Endodermal cell (in vitro differentiated cells): ENCODE measurements around the gene BEAN1. TPM values are rescaled to one million over a fixed set of nuclear protein-coding genes. Genes with fewer than 3 reads are reported as not detected.
A peak's percentile ranks its signal among the peaks of the same experiment; 100 is the strongest.

Experiments
- DNase-seq: peaks from one replicate; pipeline ENCODE4 v3.0.0-alpha.2; 2017
- H3K27ac ChIP-seq: 2 replicates; pipeline ENCODE4 v1.5.1; 2013; ENCODE audit warnings: mild to moderate bottlenecking, low read depth, low read length, moderate library complexity
- H3K27me3 ChIP-seq: 2 replicates; pipeline ENCODE4 v1.6.1; 2013; ENCODE audit warnings: mild to moderate bottlenecking, low read length, moderate library complexity; ENCODE audit not compliant: insufficient read depth, control insufficient read depth, poor library complexity, severe bottlenecking
- H3K36me3 ChIP-seq: 2 replicates; pipeline ENCODE4 v1.7.0; 2013; ENCODE audit warnings: mild to moderate bottlenecking, low read length, moderate library complexity; ENCODE audit not compliant: control insufficient read depth, insufficient read depth
- H3K4me1 ChIP-seq: one replicate; pipeline ENCODE4 v1.7.0; 2013; ENCODE audit warnings: low read length; ENCODE audit not compliant: control insufficient read depth, insufficient read depth
- H3K4me3 ChIP-seq: 2 replicates; pipeline ENCODE4 v1.5.1; 2013; ENCODE audit warnings: mild to moderate bottlenecking, low read length, moderate library complexity
- H3K9ac ChIP-seq: 2 replicates; pipeline ENCODE4 v1.6.1; 2013; ENCODE audit warnings: mild to moderate bottlenecking, low read length, moderate library complexity; ENCODE audit not compliant: poor library complexity, severe bottlenecking; ENCODE audit errors: extremely low read depth
- H3K9me3 ChIP-seq: 2 replicates; pipeline ENCODE4 v1.6.1; 2013; ENCODE audit warnings: mild to moderate bottlenecking, low read length, moderate library complexity; ENCODE audit not compliant: control insufficient read depth
- H3K27ac Mint-ChIP-seq: 2 replicates; pipeline ENCODE4 v1.8.0; 2020; ENCODE audit warnings: mixed read lengths
- H3K27me3 Mint-ChIP-seq: 2 replicates; pipeline ENCODE4 v1.8.0; 2021; ENCODE audit warnings: mild to moderate bottlenecking, mixed read lengths; ENCODE audit not compliant: insufficient read depth
- H3K36me3 Mint-ChIP-seq: 2 replicates; pipeline ENCODE4 v1.8.0; 2020; ENCODE audit warnings: low read depth, mixed read lengths
- H3K4me1 Mint-ChIP-seq: 2 replicates; pipeline ENCODE4 v1.8.0; 2020; ENCODE audit warnings: mixed read lengths
- H3K4me3 Mint-ChIP-seq: 2 replicates; pipeline ENCODE4 v1.8.0; 2020; ENCODE audit warnings: mild to moderate bottlenecking, moderate library complexity, mixed read lengths
- H3K9me3 Mint-ChIP-seq: 2 replicates; pipeline ENCODE4 v1.8.0; 2020; ENCODE audit warnings: mild to moderate bottlenecking, mixed read lengths
- WGBS, 2 experiments: methylation state at CpG; one replicate each; pipeline versions ENCODE4 v1.1.5 to v1.1.7; 2013; ENCODE audit warnings: missing lambda C conversion rate in 2 of 2, mixed read lengths in 1 of 2; ENCODE audit not compliant: insufficient coverage in 1 of 2, insufficient read length in 1 of 2; 5-methylcytosine and 5-hydroxymethylcytosine counted together
- total RNA-seq, 2 donors: library from RNA; stranded (reverse); fragmentation: NEBNext Ultra II Directional in 1 of 2; extraction: Animal tissue kit (Norgen Biotek cat#: 25700) in 1 of 2; gene quantifications; 2 replicates in 1 of 2; 3 replicates in 1 of 2; pipeline ENCODE4 v1.2.1, GENCODE V29; 2021
- TF ChIP-seq, protein P1 (sequence below): fragments of 200-600 bp; sonication (generic); conservative IDR thresholded peaks from 2 replicates; pipeline ENCODE4 v1.5.0; 2021; ENCODE audit warnings: antibody characterized with exemption, mild to moderate bottlenecking

Gene BEAN1
- total RNA-seq, 2 donors from 2014 or later, result 0.18 TPM; not detected in 1

DNA sequence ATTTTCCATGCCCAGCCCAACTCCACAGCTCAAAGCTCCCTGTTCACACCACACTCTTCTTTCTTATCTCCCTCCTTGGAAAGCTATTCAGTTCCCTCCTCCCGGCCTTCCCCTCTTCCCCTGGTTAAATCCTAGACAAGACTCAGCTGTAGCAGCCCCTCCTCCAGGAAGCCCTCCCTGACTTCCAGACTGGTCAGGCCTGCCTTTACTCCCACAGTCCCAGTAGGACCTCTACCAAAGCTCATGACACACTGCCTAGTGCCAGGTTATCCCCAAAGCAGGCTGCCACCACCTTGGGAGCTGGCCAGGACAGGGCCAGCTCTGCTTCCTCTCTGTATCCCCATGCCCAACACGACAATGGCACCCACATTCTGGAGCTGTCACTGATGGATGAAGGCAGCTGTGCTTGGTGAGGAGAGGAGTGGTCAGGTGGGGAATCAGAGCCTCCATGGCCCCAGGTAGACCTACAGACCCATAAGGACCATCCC lies 50.0 kb downstream of the BEAN1 start:
- Histone ChIP-seq H3K9me3 (no peaks in the 10 kb centered on the region), H3K27me3 (no peaks in the 10 kb centered on the region), H3K4me3 (no peak overlapping the region), H3K36me3 (no peaks in the 10 kb centered on the region), H3K9ac (no peak overlapping the region), H3K4me1 (peaks cover 2% of the 10 kb centered on the region), H3K27ac (no peak overlapping the region)
- peak; percentile 41 for DNase-seq
- 44 to 78% methylated on average over 1 to 2 of the region's 2 CpGs for WGBS, 2 experiments
- Mint-ChIP-seq H3K9me3 (no peaks in the 10 kb centered on the region), H3K4me3 (no peak overlapping the region), H3K36me3 (no peaks in the 10 kb centered on the region), H3K27me3 (peaks cover 8% of the 10 kb centered on the region), H3K27ac (no peak overlapping the region), H3K4me1 (peaks cover 6% of the 10 kb centered on the region)
- TF ChIP-seq, protein P1, sequence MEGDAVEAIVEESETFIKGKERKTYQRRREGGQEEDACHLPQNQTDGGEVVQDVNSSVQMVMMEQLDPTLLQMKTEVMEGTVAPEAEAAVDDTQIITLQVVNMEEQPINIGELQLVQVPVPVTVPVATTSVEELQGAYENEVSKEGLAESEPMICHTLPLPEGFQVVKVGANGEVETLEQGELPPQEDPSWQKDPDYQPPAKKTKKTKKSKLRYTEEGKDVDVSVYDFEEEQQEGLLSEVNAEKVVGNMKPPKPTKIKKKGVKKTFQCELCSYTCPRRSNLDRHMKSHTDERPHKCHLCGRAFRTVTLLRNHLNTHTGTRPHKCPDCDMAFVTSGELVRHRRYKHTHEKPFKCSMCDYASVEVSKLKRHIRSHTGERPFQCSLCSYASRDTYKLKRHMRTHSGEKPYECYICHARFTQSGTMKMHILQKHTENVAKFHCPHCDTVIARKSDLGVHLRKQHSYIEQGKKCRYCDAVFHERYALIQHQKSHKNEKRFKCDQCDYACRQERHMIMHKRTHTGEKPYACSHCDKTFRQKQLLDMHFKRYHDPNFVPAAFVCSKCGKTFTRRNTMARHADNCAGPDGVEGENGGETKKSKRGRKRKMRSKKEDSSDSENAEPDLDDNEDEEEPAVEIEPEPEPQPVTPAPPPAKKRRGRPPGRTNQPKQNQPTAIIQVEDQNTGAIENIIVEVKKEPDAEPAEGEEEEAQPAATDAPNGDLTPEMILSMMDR, result no peak

DNA sequence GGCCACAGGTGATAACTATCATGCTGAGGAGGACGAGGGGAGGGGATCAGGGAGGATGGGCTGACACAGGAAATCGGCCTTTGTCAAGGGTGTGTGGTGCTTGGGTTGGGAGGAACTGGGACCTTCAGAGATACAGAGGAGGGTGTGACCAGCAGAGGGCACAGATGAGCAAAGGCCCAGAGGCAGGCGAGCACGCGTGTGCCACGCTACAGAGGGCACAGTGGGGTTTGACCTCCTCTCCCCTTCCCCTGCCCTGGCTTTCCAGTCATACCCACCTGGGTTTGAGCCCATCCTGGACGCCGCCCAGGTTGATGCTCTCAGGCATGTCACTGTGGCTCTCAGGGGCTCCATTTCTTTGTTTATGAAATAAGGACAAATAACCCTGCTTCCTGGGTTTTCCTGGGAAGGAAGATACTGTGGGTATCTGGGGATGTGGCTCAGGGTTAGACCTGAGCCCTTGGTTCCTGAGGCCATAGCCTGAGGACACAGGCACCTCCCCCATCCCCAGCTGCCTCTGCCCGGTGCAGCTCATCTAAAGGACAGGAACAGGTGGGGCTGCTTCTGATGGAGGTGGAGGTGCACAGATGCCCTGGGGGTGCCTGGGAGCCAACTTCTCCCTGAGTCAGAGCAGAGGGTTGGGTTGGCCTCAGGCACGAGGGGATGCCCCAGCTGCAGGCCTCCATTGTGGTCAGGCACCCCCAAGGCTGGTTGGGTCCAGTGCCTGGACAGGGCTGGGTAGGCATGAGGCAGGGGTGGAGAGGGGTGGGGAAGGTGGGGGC lies 51.8 kb downstream of the BEAN1 start:
- H3K9ac ChIP-seq, result no peak overlapping the region
- H3K27ac ChIP-seq, result no peak overlapping the region
- no peaks in the 10 kb centered on the region for H3K36me3 Mint-ChIP-seq
- no peaks in the 10 kb centered on the region for H3K9me3 ChIP-seq
- no peak overlapping the region for H3K4me3 Mint-ChIP-seq
- H3K9me3 Mint-ChIP-seq, result no peaks in the 10 kb centered on the region
- H3K4me3 ChIP-seq, result no peak overlapping the region
- H3K27me3 Mint-ChIP-seq, result peaks cover 11% of the 10 kb centered on the region
- H3K36me3 ChIP-seq, result no peaks in the 10 kb centered on the region
- no peaks in the 10 kb centered on the region for H3K27me3 ChIP-seq
- H3K27ac Mint-ChIP-seq, result no peak overlapping the region
- H3K4me1 ChIP-seq, result peaks cover 2% of the 10 kb centered on the region
- TF ChIP-seq, protein P1, result peak; percentile 86
- H3K4me1 Mint-ChIP-seq, result peaks cover 8% of the 10 kb centered on the region
- peak; percentile 94 for DNase-seq
- WGBS, 2 experiments, result 54 to 59% methylated on average over 4 to 10 of the region's 10 CpGs

DNA sequence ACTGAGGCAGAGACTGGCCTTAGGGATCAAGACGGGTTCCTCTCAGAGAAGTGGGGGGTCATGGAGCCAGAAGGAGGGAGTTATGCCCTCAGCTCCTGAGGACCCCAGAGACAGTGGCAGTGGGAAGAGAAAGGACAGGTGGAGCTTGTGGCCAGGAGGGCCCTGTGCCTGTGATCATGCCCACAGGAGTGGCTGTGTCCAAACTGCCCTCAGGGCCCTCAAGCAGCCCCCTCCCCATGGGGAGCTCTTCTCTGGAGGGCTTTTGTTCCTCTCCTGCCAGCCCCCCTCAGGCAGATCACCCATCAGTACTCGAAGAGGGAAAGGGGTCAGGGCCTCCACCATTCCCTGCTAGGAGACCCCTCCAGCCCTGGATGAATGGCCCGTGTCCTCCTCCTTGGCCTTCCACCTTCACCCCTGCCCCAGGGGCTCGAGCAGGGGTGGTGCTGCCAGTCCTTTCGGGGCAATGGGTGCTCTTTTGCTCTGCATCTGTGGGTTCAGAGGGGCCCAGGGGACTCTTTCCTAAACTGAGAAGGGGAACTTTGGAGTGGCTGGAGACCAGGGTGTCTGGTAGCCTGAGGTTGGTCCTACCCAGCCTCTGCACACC lies 52.7 kb downstream of the BEAN1 start:
- Mint-ChIP-seq H3K4me1 (peaks cover 7% of the 10 kb centered on the region), H3K36me3 (no peaks in the 10 kb centered on the region), H3K4me3 (no peak overlapping the region), H3K27me3 (peaks cover 10% of the 10 kb centered on the region), H3K9me3 (no peaks in the 10 kb centered on the region), H3K27ac (no peak overlapping the region)
- H3K27me3 ChIP-seq, result no peaks in the 10 kb centered on the region
- TF ChIP-seq, protein P1, result no peak
- 75 to 91% methylated on average over 2 to 5 of the region's 5 CpGs for WGBS, 2 experiments
- no peak overlapping the region for H3K9ac ChIP-seq
- H3K9me3 ChIP-seq, result no peaks in the 10 kb centered on the region
- peak; percentile 36 for DNase-seq
- H3K36me3 ChIP-seq, result no peaks in the 10 kb centered on the region
- no peak overlapping the region for H3K4me3 ChIP-seq
- peaks cover 2% of the 10 kb centered on the region for H3K4me1 ChIP-seq
- H3K27ac ChIP-seq, result no peak overlapping the region
